GM21447 (cell line): ENCODE results near the gene MAPK4.
"Not testable (repeated sequence)": the region's sequence is repeated elsewhere in the genome, so short reads cannot be mapped to it uniquely, and the experiment has no call there.

ENCODE experiments used
- ATAC-seq: cut with Tn5 transposase; IDR thresholded peaks from one replicate; pipeline ENCODE4 v1.9.1; 2021; ENCODE audit not compliant: unreplicated experiment

MAPK4 gene

DNA sequence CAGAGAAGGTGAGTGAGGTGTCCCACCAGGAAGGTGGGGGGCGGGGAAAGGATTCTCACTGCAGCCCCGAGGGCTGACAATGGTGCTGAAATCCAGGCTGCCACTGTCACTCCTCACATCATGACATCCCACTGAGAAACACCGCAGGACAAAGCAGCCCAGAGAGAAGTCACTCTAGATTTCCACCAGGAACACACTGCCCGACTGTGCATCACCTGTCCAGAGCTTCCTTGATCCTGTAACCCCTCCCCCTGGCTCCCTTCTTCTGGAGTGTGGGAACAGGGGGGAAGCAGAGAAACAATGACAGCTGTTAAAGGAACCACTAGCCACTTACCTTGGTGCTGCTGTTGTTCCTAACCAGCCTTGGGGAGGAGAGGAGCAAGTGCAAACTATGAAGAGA lies 190.1 kb downstream of the MAPK4 start:
- no peak for ATAC-seq

DNA sequence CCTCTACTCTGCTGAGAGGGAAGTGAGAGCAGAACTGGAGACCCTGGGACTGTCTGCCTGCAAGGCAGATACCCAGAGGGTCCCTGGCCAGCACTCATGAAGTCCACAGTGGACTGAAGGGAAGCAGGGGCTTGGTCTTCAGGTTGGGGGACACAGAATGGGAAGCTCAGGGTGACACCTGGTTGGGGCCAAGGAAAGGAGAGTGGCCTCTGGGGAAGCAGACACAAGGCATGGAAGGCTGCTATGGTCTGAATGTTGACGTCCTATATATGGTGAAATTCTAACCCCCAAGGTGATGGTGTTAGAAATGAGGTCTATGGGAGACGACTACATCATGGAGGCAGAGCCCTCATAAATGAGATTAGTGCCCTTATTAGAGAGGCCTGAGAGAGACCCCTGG lies 190.7 kb downstream of the MAPK4 start:
- no peak for ATAC-seq

DNA sequence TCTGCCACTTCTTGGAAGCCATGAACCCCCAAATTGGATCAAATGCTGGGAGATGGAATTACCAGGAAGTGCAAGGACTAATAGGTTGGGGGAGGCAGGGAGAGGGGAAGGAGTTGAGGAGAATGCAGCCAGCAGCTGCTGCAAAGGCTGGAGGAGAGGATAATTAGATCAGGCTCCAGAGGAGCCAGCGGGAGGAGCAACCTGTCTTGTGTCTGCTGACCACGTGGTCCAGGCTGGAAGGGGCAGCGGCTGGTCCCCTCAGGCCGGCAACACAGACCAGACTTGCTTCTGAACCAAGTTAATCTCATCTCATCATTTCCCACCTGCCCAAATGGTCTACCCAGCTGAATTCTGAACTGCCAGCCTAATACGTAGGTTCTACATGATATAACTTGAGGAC lies 191.6 kb downstream of the MAPK4 start:
- ATAC-seq = no peak

DNA sequence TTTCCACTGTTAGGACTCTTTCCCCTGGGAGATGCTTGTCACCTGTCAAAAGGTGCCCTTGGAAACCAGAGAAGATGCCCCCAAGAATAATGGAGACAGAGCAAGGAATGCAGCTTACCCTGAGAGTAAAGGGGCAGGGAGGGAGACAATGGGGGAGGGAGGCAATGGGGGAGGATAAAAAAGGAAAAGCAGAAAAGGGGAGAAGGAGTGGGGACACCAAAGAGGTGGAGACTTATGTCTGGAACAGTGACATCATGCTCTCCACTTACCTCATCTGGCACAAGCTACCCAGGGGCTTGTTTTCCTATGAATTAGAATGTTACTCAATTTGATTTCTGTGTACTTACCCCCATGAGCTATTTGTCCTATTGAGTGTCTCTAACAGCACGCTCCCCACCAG lies 192.1 kb downstream of the MAPK4 start:
- no peak for ATAC-seq

DNA sequence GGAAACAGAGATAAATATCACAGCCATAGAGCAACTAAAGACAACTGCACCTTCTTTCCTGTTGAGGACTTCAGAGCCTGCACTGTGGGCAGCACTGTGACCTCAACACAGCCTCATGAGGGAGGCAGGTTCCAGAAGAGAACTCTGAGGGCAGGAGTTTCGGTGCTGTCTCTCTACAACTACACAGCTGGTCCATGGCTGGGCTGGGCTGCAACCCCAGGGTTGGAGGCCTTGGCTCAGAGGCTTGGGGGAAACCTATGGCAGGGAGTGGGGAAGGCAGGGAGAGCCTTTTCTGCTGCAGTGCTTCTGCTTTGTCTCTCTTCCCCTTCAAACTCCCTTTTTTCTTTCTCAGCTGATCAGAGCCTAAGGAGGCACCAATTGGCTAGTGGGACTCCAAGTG lies 193.4 kb downstream of the MAPK4 start:
- no peak for ATAC-seq

DNA sequence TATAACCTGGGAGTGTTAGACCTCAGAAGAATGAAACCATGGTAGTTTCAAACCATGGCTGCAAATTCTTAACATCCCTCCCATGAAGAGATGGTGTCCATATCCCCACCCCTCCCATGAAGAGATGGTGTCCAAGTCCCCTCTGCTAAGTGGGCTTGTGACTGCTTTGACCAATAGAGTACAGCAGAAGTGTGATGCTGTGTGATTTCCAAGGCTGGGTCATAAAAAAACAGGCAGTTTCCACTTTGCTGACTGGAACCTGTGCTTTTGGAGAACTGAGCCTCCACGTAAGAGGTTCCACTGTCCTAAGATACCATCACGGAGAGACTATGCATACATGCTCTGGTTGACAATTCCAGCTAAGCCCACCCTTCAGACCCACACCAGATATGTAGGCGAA lies 194.4 kb downstream of the MAPK4 start:
- no peak for ATAC-seq

DNA sequence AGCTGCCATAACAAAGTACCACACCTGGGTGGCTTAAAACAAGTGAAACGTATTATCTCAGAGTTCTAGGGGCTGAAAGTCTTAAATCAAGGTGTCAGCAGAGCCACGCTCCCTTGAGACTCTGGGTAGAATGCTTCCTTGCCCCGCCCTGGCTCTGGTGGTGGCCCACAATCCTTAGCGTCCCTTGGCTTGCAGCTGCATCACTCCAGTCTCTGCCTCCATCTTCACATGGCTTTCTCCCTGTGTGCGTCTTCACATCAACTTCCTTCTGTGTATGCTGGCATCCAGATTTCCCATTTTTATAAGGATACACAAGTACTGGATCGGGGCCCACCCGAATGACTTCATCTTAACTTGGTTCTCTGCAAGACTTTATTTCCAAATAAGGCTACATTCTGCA lies 197.5 kb downstream of the MAPK4 start:
- ATAC-seq = no peak

DNA sequence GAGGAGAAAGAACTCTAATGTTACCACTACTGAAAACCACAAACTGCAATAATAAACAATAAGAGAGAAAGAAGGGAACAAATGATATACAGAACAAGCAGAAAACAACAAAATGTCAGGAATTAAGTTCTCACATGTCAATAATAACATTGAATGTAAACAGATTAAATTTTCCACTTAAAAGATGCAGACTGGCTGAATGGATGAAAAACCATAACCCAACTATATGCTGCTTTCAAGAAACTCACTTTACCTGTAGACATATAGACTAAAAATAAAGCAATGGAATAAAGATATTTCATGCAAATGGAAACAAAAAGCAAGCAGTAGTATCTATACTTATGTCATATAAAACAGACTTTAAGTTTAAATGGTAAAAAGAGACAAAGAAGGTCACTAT lies 209.6 kb downstream of the MAPK4 start:
- no peak for ATAC-seq

DNA sequence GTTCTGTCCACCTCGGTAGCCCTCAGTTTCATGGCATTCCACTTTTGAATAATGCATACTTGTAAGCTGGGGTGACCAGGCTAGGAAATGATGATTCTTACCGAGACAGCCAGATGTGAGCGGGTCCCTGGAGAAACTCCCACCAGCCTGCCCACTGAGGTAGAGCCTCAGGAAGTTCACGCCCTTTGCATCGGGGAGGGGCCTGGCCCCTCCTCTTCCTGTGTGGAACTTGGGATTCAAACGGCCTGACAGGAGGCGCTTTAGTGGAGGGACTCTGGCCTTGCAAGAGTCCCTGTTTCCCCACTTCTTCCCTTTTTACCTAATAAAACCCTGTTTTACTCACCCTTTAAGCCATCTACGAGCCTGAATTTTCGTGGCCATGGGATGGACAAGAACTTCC lies 215.3 kb downstream of the MAPK4 start:
- no peak for ATAC-seq

DNA sequence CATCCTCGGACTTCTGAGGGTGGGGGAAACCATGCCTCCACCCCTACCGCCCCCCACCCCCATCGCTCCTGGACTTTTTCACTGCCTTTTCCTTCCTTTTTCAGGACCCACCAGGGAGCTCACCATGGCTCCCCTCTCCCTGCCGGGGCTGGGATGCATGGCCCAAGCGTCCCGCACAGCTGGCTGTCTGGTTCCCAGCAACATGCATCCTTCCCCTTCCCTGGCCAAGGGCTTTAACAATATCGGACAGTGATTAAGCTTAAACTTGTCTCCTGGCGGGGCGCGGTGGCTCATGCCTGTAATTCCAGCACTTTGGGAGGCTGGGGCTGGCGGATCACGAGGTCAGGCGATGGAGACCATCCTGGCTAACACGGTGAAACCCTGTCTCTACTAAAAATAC lies 215.8 kb downstream of the MAPK4 start:
- ATAC-seq = no peak

DNA sequence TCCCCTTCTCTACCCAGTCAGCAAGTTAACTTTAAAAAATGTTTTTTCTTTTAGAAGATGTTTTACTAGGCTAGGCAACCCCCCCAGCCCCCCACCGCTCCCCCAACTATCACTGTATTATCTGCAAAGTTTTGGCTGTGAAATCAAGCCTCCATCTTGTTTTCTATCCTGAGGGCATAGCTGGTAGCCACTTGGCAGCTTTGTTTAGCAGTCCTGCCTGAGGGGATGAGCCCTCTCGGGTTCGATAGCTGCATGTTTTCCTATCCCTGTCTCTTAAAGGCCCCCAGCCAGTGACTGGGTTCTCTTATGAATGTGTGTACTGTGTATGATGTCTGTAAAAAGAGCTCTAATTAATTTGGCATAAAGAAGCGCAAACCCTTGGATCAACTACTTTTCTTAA lies 216.5 kb downstream of the MAPK4 start:
- ATAC-seq = no peak

DNA sequence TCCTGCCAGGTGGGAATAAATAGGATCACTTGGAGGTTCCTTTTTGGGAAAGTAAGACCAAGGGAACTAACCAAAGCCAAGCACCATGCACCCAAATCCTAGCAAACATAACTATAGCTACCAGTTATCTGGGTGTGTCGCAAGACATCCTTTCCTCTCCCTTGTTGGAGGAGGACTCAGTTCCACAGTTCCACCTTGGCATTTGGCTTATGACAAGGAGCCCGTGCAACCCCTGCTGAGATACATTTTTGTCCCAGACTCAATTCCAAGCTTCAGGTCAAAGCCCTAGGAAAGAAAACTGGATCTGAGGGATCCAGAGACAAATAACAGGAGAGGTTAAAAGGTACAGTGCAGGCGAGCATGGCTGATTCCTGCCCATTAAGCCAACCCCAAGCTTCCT lies 219.1 kb downstream of the MAPK4 start:
- not testable (repeated sequence) for ATAC-seq
